Measurements from ENCODE around the gene STN1. TPM values are rescaled to one million over a fixed set of nuclear protein-coding genes. Genes with fewer than 3 reads are reported as not detected.

The STN1 gene
- total and polyA plus RNA-seq, 2 of the 4 experiments (the other 2 are of a cell fraction): 17.8 to 32.3 TPM

DNA sequence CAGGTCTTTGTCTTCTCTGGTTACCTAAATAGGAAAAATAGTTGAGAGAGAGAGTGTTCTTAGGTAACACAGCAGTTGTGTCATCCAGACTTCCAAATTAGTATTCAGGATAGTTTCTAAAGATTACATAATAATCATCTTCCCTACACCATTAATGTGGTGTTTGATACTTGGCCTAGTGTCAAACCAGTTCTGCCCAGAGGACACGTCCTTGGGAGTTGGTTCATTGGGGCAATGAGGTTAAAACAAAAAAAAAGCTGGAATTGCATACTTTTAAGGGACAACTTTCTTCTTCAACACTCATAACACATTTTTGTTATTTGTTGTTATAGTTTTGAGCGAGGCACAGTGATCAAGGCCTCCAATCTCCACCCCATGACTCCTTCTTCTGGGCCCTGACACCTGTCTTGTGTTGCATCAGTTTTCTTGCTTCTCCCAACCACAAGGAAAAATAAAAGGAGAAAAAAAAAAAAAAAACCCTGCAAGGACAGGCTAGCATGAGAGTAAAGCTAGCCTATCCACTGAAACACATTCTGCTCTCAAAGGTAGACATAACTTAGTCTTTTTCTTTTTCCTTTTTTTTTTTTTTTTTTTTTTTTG lies 28.8 kb downstream of the STN1 start:
- Histone ChIP-seq H3K14ac (replicated peaks; ENCODE audit: low read depth, low read length) (no peak overlapping the region), H3K79me1 (ENCODE audit: low read depth in 1 of 2, low read length in 2 of 2) (peaks cover 0 to 5% of the 10 kb centered on the region in 2 experiments; a peak in 1 of 4 replicates), H2BK5ac (ENCODE audit: low read depth, low read length, poor library complexity, severe bottlenecking) (no peak overlapping the region), H3K27me3 (ENCODE audit: control insufficient read depth, insufficient read depth, low read length) (no peaks in the 10 kb centered on the region), H3K4me1 (ENCODE audit: control insufficient read depth, insufficient read depth, low read length) (peaks cover 16% of the 10 kb centered on the region), H3K23ac (ENCODE audit: low read depth, low read length) (no peak overlapping the region), H3K9ac (ENCODE audit: low read depth, low read length) (no peak overlapping the region), H3K56ac (ENCODE audit: extremely low read depth, insufficient read depth, low read length) (no peak overlapping the region), H3K9me3 (ENCODE audit: control insufficient read depth, insufficient read depth, low read length) (no peaks in the 10 kb centered on the region), H2BK15ac (ENCODE audit: low read depth, low read length) (no peak overlapping the region), H3K9me1 (ENCODE audit: insufficient read depth, low read length) (no peaks in the 10 kb centered on the region), H3K4me3 (ENCODE audit: insufficient read depth, low read depth, low read length) (no peak overlapping the region), H3K36me3 (ENCODE audit: control insufficient read depth, insufficient read depth, low read length) (peaks cover 5% of the 10 kb centered on the region; the same call in 1 of the 2 replicates), H4K8ac (ENCODE audit: low read depth in 2 of 2, low read length in 2 of 2) (0 out of 4 replicates have a peak overlapping the region, but pooled peaks of 1 of the 2 experiments have one; percentile 3), H4K20me1 (ENCODE audit: insufficient read depth, low read length) (peaks cover 9% of the 10 kb centered on the region), H3K4me2 (ENCODE audit: low read depth, low read length) (no peak overlapping the region), H4K91ac (ENCODE audit: insufficient read depth, low read depth, low read length) (no peak overlapping the region), H2AFZ (replicated peaks; ENCODE audit: low read length, poor library complexity) (no peak overlapping the region), H3K18ac (ENCODE audit: low read depth, low read length) (no peak overlapping the region), H2BK20ac (ENCODE audit: low read depth, low read length) (no peak overlapping the region), H2AK9ac (replicated peaks; ENCODE audit: low read depth, low read length, poor library complexity) (no peak overlapping the region), H3K4ac (ENCODE audit: low read depth, low read length) (no peak overlapping the region), H2AK5ac (ENCODE audit: low read depth, low read length) (no peak overlapping the region), H4K5ac (ENCODE audit: low read depth, low read length) (no peak overlapping the region), H2BK120ac (ENCODE audit: low read depth, low read length) (0 out of 2 replicates have a peak overlapping the region, but pooled peaks have one; percentile 28), H3K27ac (ENCODE audit: insufficient read depth, low read length) (no peak overlapping the region)
- no CpG with 5 or more reads among the region's 2 CpGs for WGBS, 2 experiments (ENCODE audit: extremely low coverage in 2 of 2, insufficient read length in 1 of 2)
- ChIA-PET POLR2A (ENCODE audit: unreplicated experiment) (no interaction called here), CTCF (interaction anchor here (0.6 kb wide), 2 partner anchors 20 to 231 kb away, joined by 4 read pairs; no protein-coding TSS in a partner anchor)
- dilution Hi-C loops (cut with HindIII; ENCODE audit: low sequenced_read_pairs, unreplicated experiment) (no loop called here), in situ Hi-C loops (cut with MboI; ENCODE audit: low sequenced_read_pairs) (loop anchor here (5.0 kb wide), 2 partner anchors 233 to 318 kb away; partner anchors contain the start of gene SFR1), intact Hi-C loops (cut with micrococcal nuclease) (loop anchor here (5.0 kb wide), 5 partner anchors 138 to 463 kb away; partner anchors contain the start of genes CFAP58, GSTO1 and ITPRIP)
- TF ChIP-seq POLR2A (IDR thresholded peaks at IDR 0.05; ENCODE audit: low read depth, low read length): no peak
- no peak for TF ChIP-seq MAFK (IDR thresholded peaks at IDR 0.05; ENCODE audit: low read depth, low read length)
- DNase-seq (no peak), ATAC-seq (ENCODE audit: low read depth) (no peak)
- BruUV-seq (replicated peaks): no TSS peak

Data from IMR-90 (cell line).